Prostate gland (tissue), 2 donors: ENCODE data around the gene MYO9B. TPM values are rescaled to one million over a fixed set of nuclear protein-coding genes. Genes with fewer than 3 reads are reported as not detected.
A peak's percentile ranks its signal among the peaks of the same experiment; 100 is the strongest.

ENCODE experiments used
- DNase-seq: peaks from one replicate; pipeline ENCODE4 v3.0.0-alpha.2; 2019; ENCODE audit warnings: low spot score
- H3K27ac ChIP-seq, 2 donors: fragments of 200-600 bp; sonication (generic); 2 replicates each; pipeline ENCODE4 v1.5.1; 2017 to 2019
- H3K27me3 ChIP-seq: fragments of 200-600 bp; sonication (generic); replicated peaks from 2 replicates; pipeline ENCODE4 v1.5.1; 2019; ENCODE audit not compliant: insufficient read depth
- H3K36me3 ChIP-seq, 2 donors: fragments of 200-600 bp; sonication (generic); 1 replicate in 1 of 2; 2 replicates in 1 of 2; pipeline versions ENCODE4 v1.5.1 to v1.8.1; 2017 to 2019
- H3K4me1 ChIP-seq: fragments of 200-600 bp; sonication (generic); replicated peaks from 2 replicates; pipeline ENCODE4 v1.5.1; 2019
- H3K4me3 ChIP-seq, 2 donors: fragments of 200-600 bp; sonication (generic); 2 replicates each; pipeline ENCODE4 v1.5.1; 2017 to 2019
- H3K9me3 ChIP-seq: fragments of 200-600 bp; sonication (generic); 2 replicates; pipeline ENCODE4 v1.5.1; 2017
- POLR2A ChIP-seq: fragments of 450-650 bp; IDR thresholded peaks from one replicate; pipeline ENCODE4 v1.6.1; 2016; ENCODE audit warnings: antibody characterized with exemption, mild to moderate bottlenecking
- POLR2AphosphoS5 ChIP-seq: sonication (generic); formaldehyde crosslinking; IDR thresholded peaks from one replicate; pipeline ENCODE4 v1.6.1; 2017; ENCODE audit warnings: antibody characterized with exemption
- WGBS: methylation state at CpG from one replicate; pipeline ENCODE4 v1.1.5; 2018; 5-methylcytosine and 5-hydroxymethylcytosine counted together
- intact Hi-C: fragments of 100-400 bp; cut with DNase I; formaldehyde crosslinking; loops from one replicate; pipeline ENCODE4 v1.14.2; 2022
- total RNA-seq, 2 donors: library from RNA; depleted of rRNA; stranded (reverse); fragments of >200 nt; gene quantifications; one replicate each; pipeline ENCODE4 v1.1.0, GENCODE V29; 2016
- TF ChIP-seq, protein P1 (sequence below), 4 experiments: fragments of 200-600 bp in 2 of 4; fragments of 450-650 bp in 2 of 4; sonication (generic) in 2 of 4; IDR thresholded peaks; 1 replicate in 3 of 4; 2 replicates in 1 of 4; pipeline ENCODE4 v1.5.1; 2016 to 2019; ENCODE audit warnings: antibody characterized with exemption in 4 of 4, mild to moderate bottlenecking in 2 of 4, moderate library complexity in 2 of 4

MYO9B gene
- total RNA-seq, 2 donors from 2014 or later: 50.9 to 208 TPM

DNA sequence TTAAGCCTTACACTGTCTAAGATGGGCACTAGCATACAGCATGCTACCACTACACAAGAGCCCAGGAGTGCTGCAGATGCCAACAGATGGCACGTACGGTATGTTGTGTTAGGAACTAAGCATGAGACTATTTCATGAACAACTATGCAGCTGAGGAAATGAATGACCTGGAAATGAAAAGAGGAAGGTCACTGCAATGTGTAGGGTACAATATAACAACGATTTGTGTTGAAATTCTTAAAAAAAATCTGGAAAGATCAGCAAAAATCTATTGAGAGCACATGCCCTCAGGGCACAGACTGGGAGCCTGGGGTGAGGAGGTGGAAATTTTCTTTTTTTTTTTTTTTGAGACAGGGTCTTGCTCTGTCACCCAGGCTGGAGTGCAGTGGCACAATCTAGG, 14.8 kb upstream of the MYO9B start:
- Histone ChIP-seq H3K36me3 (no peaks in the 10 kb centered on the region), H3K9me3 (no peaks in the 10 kb centered on the region), H3K4me3 (no peak overlapping the region), H3K27me3 (no peaks in the 10 kb centered on the region), H3K4me1 (no peaks in the 10 kb centered on the region), H3K27ac (no peak overlapping the region)
- WGBS: 89% methylated on average over 3 of the region's 3 CpGs
- TF ChIP-seq POLR2AphosphoS5 (no peak), POLR2A (no peak)
- TF ChIP-seq, protein P1, sequence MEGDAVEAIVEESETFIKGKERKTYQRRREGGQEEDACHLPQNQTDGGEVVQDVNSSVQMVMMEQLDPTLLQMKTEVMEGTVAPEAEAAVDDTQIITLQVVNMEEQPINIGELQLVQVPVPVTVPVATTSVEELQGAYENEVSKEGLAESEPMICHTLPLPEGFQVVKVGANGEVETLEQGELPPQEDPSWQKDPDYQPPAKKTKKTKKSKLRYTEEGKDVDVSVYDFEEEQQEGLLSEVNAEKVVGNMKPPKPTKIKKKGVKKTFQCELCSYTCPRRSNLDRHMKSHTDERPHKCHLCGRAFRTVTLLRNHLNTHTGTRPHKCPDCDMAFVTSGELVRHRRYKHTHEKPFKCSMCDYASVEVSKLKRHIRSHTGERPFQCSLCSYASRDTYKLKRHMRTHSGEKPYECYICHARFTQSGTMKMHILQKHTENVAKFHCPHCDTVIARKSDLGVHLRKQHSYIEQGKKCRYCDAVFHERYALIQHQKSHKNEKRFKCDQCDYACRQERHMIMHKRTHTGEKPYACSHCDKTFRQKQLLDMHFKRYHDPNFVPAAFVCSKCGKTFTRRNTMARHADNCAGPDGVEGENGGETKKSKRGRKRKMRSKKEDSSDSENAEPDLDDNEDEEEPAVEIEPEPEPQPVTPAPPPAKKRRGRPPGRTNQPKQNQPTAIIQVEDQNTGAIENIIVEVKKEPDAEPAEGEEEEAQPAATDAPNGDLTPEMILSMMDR (IDR thresholded peaks at IDR 0.05): no peak
- no peak for DNase-seq
- intact Hi-C loops: no loop called here

DNA sequence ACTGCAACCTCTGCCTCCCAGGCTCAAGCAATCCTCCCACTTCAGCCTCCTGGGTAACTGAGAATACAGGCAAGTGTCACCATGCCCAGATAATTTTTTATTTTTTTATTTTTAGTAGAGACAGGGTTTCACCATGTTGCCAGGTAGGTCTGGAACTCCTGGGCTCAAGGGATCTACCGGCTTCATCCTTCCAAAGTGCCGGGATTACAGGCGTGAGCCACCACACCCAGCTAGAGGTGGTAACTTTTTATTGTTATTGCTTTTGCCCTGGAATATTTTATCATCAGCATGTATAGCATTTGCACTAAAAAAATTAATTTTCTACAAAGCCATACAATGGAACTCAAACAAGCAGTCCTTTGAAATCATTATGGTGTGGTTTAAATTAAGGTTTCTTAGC, 14.4 kb upstream of the MYO9B start:
- no peak overlapping the region for H3K27ac ChIP-seq
- WGBS: 100% methylated on average over 3 of the region's 3 CpGs
- no peaks in the 10 kb centered on the region for H3K36me3 ChIP-seq
- no peaks in the 10 kb centered on the region for H3K9me3 ChIP-seq
- TF ChIP-seq POLR2A: no peak
- TF ChIP-seq, protein P1 (IDR thresholded peaks at IDR 0.05): no peak
- TF ChIP-seq POLR2AphosphoS5: no peak
- H3K4me3 ChIP-seq: no peak overlapping the region
- no peaks in the 10 kb centered on the region for H3K27me3 ChIP-seq
- H3K4me1 ChIP-seq: no peaks in the 10 kb centered on the region
- no peak for DNase-seq
- intact Hi-C loops: no loop called here

DNA sequence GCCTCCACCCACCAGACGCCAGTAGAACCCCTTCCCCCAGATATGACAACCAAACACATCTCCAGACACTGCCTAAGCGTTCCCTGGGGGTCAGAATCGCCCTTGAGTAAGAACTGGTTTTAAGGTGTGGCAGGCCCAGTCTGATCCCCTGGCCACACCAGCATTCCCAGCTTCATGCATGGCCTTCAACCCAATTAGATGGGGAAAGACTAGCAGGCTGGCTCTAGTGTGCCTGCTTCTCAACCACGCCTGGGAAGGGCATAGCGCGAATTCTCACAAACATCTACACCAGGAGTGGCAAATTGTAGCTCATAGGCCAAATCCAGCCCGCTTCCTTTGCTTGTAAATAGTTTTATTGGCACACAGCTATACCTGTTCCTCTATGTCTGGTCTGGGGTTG, 13.9 kb upstream of the MYO9B start:
- Histone ChIP-seq H3K27ac (no peak overlapping the region), H3K4me3 (no peak overlapping the region), H3K9me3 (no peaks in the 10 kb centered on the region), H3K4me1 (no peaks in the 10 kb centered on the region), H3K36me3 (no peaks in the 10 kb centered on the region), H3K27me3 (no peaks in the 10 kb centered on the region)
- intact Hi-C loops: no loop called here
- no peak for DNase-seq
- 73% methylated on average over 7 of the region's 7 CpGs for WGBS
- TF ChIP-seq, protein P1 (IDR thresholded peaks at IDR 0.05): no peak
- TF ChIP-seq POLR2AphosphoS5: peak; percentile 21

DNA sequence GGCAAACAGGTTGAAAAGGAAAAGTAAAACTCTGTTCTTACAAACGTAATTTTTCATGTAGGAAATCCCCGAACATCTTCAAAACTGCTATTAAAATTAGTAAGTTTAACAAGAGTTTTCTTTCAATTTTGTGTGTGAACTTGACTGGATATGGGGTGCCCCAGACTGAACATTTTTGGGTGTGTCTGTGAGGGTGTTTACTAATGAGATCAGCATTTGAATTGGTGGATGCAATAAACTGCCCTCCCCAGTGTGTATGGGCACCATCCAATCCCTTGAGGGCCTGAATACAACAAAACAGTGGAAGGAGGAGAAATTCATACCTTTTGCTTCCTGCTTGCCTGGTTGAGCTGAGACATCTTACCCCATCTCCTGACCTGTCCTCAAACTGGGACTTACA, 12.1 kb upstream of the MYO9B start:
- TF ChIP-seq, protein P1 (IDR thresholded peaks at IDR 0.05): no peak
- TF ChIP-seq POLR2A (no peak), POLR2AphosphoS5 (no peak)
- Histone ChIP-seq H3K36me3 (no peaks in the 10 kb centered on the region), H3K27me3 (no peaks in the 10 kb centered on the region), H3K4me3 (no peak overlapping the region), H3K9me3 (no peaks in the 10 kb centered on the region), H3K27ac (no peak overlapping the region), H3K4me1 (no peaks in the 10 kb centered on the region)
- WGBS: 87% methylated on average over 2 of the region's 2 CpGs
- intact Hi-C loops: no loop called here
- DNase-seq: no peak

- H3K27me3 ChIP-seq: no peaks in the 10 kb centered on the region
- 84% methylated on average over 9 of the region's 9 CpGs for WGBS
- no peaks in the 10 kb centered on the region for H3K36me3 ChIP-seq
- H3K9me3 ChIP-seq: no peaks in the 10 kb centered on the region
- no peak overlapping the region for H3K27ac ChIP-seq
- TF ChIP-seq POLR2AphosphoS5 (no peak), POLR2A (no peak)
- TF ChIP-seq, protein P1 (IDR thresholded peaks at IDR 0.05): no peak
- H3K4me1 ChIP-seq: peaks cover 2% of the 10 kb centered on the region
- no peak overlapping the region for H3K4me3 ChIP-seq
- DNase-seq: no peak
- intact Hi-C loops: loop anchor here (5.0 kb wide), 1 partner anchor 213 kb away; the partner anchor contains the start of gene ANKLE1
Measured at GRCh38 chr19:17069193-17069592, 6.4 kb upstream of the MYO9B start.
